ENCODE data around the gene PRSS22.

- no peak for TF ChIP-seq POLR2A (IDR thresholded peaks at IDR 0.05)
- no peak for TF ChIP-seq CTCF (IDR thresholded peaks at IDR 0.05)
These were observed 42.6 kb downstream of the PRSS22 start for GRCh38 chr16:2815299-2815771.
